PC-9 (cell line): ENCODE data around the gene DLGAP1. TPM values are rescaled to one million over a fixed set of nuclear protein-coding genes. Genes with fewer than 3 reads are reported as not detected.

Experiments
- BruUV-seq: library from RNA; stranded (reverse); fragments of 400-500 nt; replicated peaks from 2 replicates; lab custom pipeline; 2021; lab: Mats Ljungman, UMichigan
- CTCF ChIA-PET: fragments of 300-600 bp; sonication (Branson Sonifier 250); formaldehyde crosslinking; loops from one replicate; lab custom pipeline; 2022; ENCODE audit warnings: antibody characterized with exemption; lab: Charles Lee
- POLR2A ChIA-PET: fragments of 300-600 bp; sonication (Branson Sonifier 250); formaldehyde crosslinking; loops from one replicate; lab custom pipeline; 2022; ENCODE audit warnings: antibody characterized with exemption; ENCODE audit not compliant: unreplicated experiment; lab: Charles Lee
- DNase-seq, 2 experiments: peaks; one replicate each; pipeline versions ENCODE4 v3.0.0 to v3.0.0-alpha.2; 2015 to 2022; ENCODE audit warnings: mixed read lengths in 1 of 2
- H2AFZ ChIP-seq: fragments of 200-600 bp; sonication (generic); 2 replicates; pipeline ENCODE4 v1.8.1; 2017; ENCODE audit warnings: antibody characterized with exemption
- H3F3A ChIP-seq: fragments of 200-600 bp; sonication (generic); 2 replicates; pipeline ENCODE4 v1.8.1; 2017; ENCODE audit warnings: antibody characterized with exemption, mild to moderate bottlenecking, low read depth; ENCODE audit not compliant: insufficient read depth
- H3K27ac ChIP-seq: fragments of 200-600 bp; sonication (generic); 2 replicates; pipeline ENCODE4 v1.6.1; 2016; ENCODE audit warnings: mixed run types
- H3K27me3 ChIP-seq: fragments of 200-600 bp; sonication (generic); 2 replicates; pipeline ENCODE4 v1.6.1; 2016; ENCODE audit warnings: low read depth, mixed run types; ENCODE audit not compliant: insufficient read depth
- H3K36me3 ChIP-seq: fragments of 200-600 bp; sonication (generic); 2 replicates; pipeline ENCODE4 v1.6.1; 2016; ENCODE audit warnings: low read depth, mixed run types
- H3K4me1 ChIP-seq: fragments of 200-600 bp; sonication (generic); replicated peaks from 2 replicates; pipeline ENCODE4 v1.6.1; 2016; ENCODE audit warnings: mixed run types; ENCODE audit not compliant: insufficient read depth
- H3K4me2 ChIP-seq: fragments of 200-600 bp; sonication (generic); 2 replicates; pipeline ENCODE4 v1.6.1; 2017; ENCODE audit warnings: mixed run types
- H3K4me3 ChIP-seq: fragments of 200-600 bp; sonication (generic); 2 replicates; pipeline ENCODE4 v1.6.1; 2016; ENCODE audit warnings: mixed run types
- H3K79me2 ChIP-seq: fragments of 200-600 bp; sonication (generic); 2 replicates; pipeline ENCODE4 v1.6.1; 2017; ENCODE audit warnings: low read depth, mixed run types
- H3K9me2 ChIP-seq: fragments of 200-600 bp; sonication (generic); 2 replicates; pipeline ENCODE4 v1.8.1; 2017; ENCODE audit warnings: mild to moderate bottlenecking; ENCODE audit not compliant: insufficient read depth
- H3K9me3 ChIP-seq: fragments of 200-600 bp; sonication (generic); 2 replicates; pipeline ENCODE4 v1.8.1; 2016; ENCODE audit warnings: low read depth; ENCODE audit not compliant: insufficient read depth
- H4K20me1 ChIP-seq: fragments of 200-600 bp; sonication (generic); 2 replicates; pipeline ENCODE4 v1.8.1; 2017; ENCODE audit not compliant: insufficient read depth
- CTCF ChIP-seq: fragments of 200-600 bp; sonication (generic); conservative IDR thresholded peaks from 2 replicates; pipeline ENCODE4 v1.6.1; 2017; ENCODE audit warnings: mixed run types, antibody characterized with exemption, mild to moderate bottlenecking, moderate library complexity
- EZH2 ChIP-seq: fragments of 200-600 bp; sonication (generic); IDR thresholded peaks from 2 replicates; pipeline ENCODE4 v1.8.0; 2017; ENCODE audit warnings: antibody characterized with exemption, low read depth
- intact Hi-C: fragments of 100-400 bp; cut with micrococcal nuclease; formaldehyde crosslinking; loops from one replicate; pipeline ENCODE4 v1.10.0; 2022; ENCODE audit not compliant: unreplicated experiment
- total RNA-seq: library from RNA; stranded (reverse); gene quantifications from 2 replicates; pipeline ENCODE4 v1.2.3, GENCODE V29; 2021

Gene DLGAP1
- total RNA-seq, 1 experiment from 2014 or later = not detected

GRCh38 chr18:4078246-4078645 is 376.9 kb downstream of the DLGAP1 start:
- no peak for TF ChIP-seq CTCF
- TF ChIP-seq EZH2 = no peak
- no peak for DNase-seq

GRCh38 chr18:4077721-4078120 is 377.4 kb downstream of the DLGAP1 start:
- H3K9me2 ChIP-seq = no peaks in the 10 kb centered on the region
- H3K9me3 ChIP-seq = no peaks in the 10 kb centered on the region
- no peaks in the 10 kb centered on the region for H3K4me1 ChIP-seq
- H3K79me2 ChIP-seq = no peaks in the 10 kb centered on the region
- no peak overlapping the region for H3K27ac ChIP-seq
- no peaks in the 10 kb centered on the region for H4K20me1 ChIP-seq
- no peak overlapping the region for H2AFZ ChIP-seq
- DNase-seq = no peak
- no peaks in the 10 kb centered on the region for H3K27me3 ChIP-seq
- H3K36me3 ChIP-seq = no peaks in the 10 kb centered on the region
- no peaks in the 10 kb centered on the region for H3F3A ChIP-seq
- ChIA-PET CTCF (no interaction called here), POLR2A (no interaction called here)
- no peak overlapping the region for H3K4me2 ChIP-seq
- BruUV-seq = no TSS peak
- intact Hi-C loops = no loop called here
- TF ChIP-seq CTCF (no peak), EZH2 (no peak)
- no peak overlapping the region for H3K4me3 ChIP-seq

More at GRCh38 chr18:4078246-4078645, 376.9 kb downstream of the DLGAP1 start:
- no peak overlapping the region for H3K4me2 ChIP-seq
- POLR2A ChIA-PET = interaction anchor here (0.7 kb wide), 1 partner anchor 100 kb away, joined by 3 read pairs; no protein-coding TSS in a partner anchor
- no peak overlapping the region for H2AFZ ChIP-seq
- no peak overlapping the region for H3K27ac ChIP-seq
- CTCF ChIA-PET = no interaction called here
- no peaks in the 10 kb centered on the region for H3F3A ChIP-seq
- no peaks in the 10 kb centered on the region for H3K9me2 ChIP-seq
- no peaks in the 10 kb centered on the region for H4K20me1 ChIP-seq
- H3K4me3 ChIP-seq = no peak overlapping the region
- no peaks in the 10 kb centered on the region for H3K79me2 ChIP-seq
- no TSS peak for BruUV-seq
- H3K27me3 ChIP-seq = no peaks in the 10 kb centered on the region
- no peaks in the 10 kb centered on the region for H3K36me3 ChIP-seq
- H3K4me1 ChIP-seq = no peaks in the 10 kb centered on the region
- intact Hi-C loops = no loop called here
- H3K9me3 ChIP-seq = no peaks in the 10 kb centered on the region

- Histone ChIP-seq H3K9me2 (no peaks in the 10 kb centered on the region), H2AFZ (no peak overlapping the region), H3K4me2 (no peak overlapping the region), H3F3A (no peaks in the 10 kb centered on the region), H3K79me2 (no peaks in the 10 kb centered on the region), H3K9me3 (no peaks in the 10 kb centered on the region), H3K27ac (no peak overlapping the region), H3K4me1 (no peaks in the 10 kb centered on the region), H3K27me3 (no peaks in the 10 kb centered on the region), H3K36me3 (no peaks in the 10 kb centered on the region), H4K20me1 (no peaks in the 10 kb centered on the region), H3K4me3 (no peak overlapping the region)
- POLR2A ChIA-PET = no interaction called here
- no TSS peak for BruUV-seq
- DNase-seq = no peak
- intact Hi-C loops = no loop called here
- CTCF ChIA-PET = no interaction called here
- TF ChIP-seq EZH2 = no peak
- no peak for TF ChIP-seq CTCF
Measured at GRCh38 chr18:4077204-4077603, 377.9 kb downstream of the DLGAP1 start.
